Measurements from ENCODE around the gene LTBP3. TPM values are rescaled to one million over a fixed set of nuclear protein-coding genes. Genes with fewer than 3 reads are reported as not detected.

LTBP3 gene
- total and polyA plus RNA-seq, 9 of the 15 experiments (the other 6 are each of a cell fraction or from before 2014, with no cell fraction given): 0.06 to 20.5 (median 4.8) TPM

- TF ChIP-seq ZNF263 (CRISPR knock-in tag; IDR thresholded peaks at IDR 0.05; ENCODE audit: borderline replicate concordance) (peak; percentile 76), CTCF (IDR thresholded peaks at IDR 0.05 in 2 of 3, conservative IDR thresholded peaks at IDR 0.05 in 1 of 3; ENCODE audit: insufficient read depth in 2 of 3, low read depth in 1 of 3, low read length in 3 of 3) (peak in 1 of 3 experiments; percentile 2; a peak in 2 of 6 replicates), EP300 (IDR thresholded peaks at IDR 0.05; ENCODE audit: low read length) (peak; percentile 4; the same call in 1 of the 2 replicates), ATF7 (IDR thresholded peaks at IDR 0.05) (0 out of 2 replicates have a peak, but pooled peaks have one; percentile 6), SP1 (CRISPR knock-in tag; IDR thresholded peaks at IDR 0.05) (peak; percentile 29; the same call in 1 of the 2 replicates), NRF1 (conservative IDR thresholded peaks at IDR 0.05 in 1 of 2, IDR thresholded peaks at IDR 0.05 in 1 of 2) (peak; percentile 15 to 19; a peak in 2 of 4 replicates), ZNF384 (IDR thresholded peaks at IDR 0.05; ENCODE audit: low read depth, low read length) (peak; percentile 94), GTF2E2 (tag; IDR thresholded peaks at IDR 0.05) (peak; percentile 55; the same call in 1 of the 2 replicates), GATAD2A (IDR thresholded peaks at IDR 0.05) (0 out of 2 replicates have a peak, but pooled peaks have one; percentile 24), TEAD2 (tag; IDR thresholded peaks at IDR 0.05) (0 out of 2 replicates have a peak, but pooled peaks have one; percentile 23)
- TF ChIP-seq, protein P1, sequence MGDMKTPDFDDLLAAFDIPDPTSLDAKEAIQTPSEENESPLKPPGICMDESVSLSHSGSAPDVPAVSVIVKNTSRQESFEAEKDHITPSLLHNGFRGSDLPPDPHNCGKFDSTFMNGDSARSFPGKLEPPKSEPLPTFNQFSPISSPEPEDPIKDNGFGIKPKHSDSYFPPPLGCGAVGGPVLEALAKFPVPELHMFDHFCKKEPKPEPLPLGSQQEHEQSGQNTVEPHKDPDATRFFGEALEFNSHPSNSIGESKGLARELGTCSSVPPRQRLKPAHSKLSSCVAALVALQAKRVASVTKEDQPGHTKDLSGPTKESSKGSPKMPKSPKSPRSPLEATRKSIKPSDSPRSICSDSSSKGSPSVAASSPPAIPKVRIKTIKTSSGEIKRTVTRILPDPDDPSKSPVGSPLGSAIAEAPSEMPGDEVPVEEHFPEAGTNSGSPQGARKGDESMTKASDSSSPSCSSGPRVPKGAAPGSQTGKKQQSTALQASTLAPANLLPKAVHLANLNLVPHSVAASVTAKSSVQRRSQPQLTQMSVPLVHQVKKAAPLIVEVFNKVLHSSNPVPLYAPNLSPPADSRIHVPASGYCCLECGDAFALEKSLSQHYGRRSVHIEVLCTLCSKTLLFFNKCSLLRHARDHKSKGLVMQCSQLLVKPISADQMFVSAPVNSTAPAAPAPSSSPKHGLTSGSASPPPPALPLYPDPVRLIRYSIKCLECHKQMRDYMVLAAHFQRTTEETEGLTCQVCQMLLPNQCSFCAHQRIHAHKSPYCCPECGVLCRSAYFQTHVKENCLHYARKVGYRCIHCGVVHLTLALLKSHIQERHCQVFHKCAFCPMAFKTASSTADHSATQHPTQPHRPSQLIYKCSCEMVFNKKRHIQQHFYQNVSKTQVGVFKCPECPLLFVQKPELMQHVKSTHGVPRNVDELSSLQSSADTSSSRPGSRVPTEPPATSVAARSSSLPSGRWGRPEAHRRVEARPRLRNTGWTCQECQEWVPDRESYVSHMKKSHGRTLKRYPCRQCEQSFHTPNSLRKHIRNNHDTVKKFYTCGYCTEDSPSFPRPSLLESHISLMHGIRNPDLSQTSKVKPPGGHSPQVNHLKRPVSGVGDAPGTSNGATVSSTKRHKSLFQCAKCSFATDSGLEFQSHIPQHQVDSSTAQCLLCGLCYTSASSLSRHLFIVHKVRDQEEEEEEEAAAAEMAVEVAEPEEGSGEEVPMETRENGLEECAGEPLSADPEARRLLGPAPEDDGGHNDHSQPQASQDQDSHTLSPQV (IDR thresholded peaks at IDR 0.05): no peak
- TF ChIP-seq, protein P2, sequence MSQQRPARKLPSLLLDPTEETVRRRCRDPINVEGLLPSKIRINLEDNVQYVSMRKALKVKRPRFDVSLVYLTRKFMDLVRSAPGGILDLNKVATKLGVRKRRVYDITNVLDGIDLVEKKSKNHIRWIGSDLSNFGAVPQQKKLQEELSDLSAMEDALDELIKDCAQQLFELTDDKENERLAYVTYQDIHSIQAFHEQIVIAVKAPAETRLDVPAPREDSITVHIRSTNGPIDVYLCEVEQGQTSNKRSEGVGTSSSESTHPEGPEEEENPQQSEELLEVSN (IDR thresholded peaks at IDR 0.05; ENCODE audit: borderline replicate concordance in 1 of 2, extremely low read depth in 1 of 2, insufficient read depth in 1 of 2, insufficient read length in 1 of 2, low read depth in 1 of 2, low read length in 1 of 2, poor library complexity in 1 of 2, severe bottlenecking in 1 of 2): peak in 1 of 2 experiments; percentile 59
Observed at GRCh38 chr11:65558002-65558929, at the start of gene LTBP3 (continued).
